ENCODE data around the gene AP2A2.

AP2A2 gene

GRCh38 chr11:929405-929804 lies 3.7 kb downstream of the AP2A2 start:
- Histone ChIP-seq H3K4me1 (ENCODE audit: insufficient read depth, low read length) (peaks cover 41% of the 10 kb centered on the region), H3K27ac (ENCODE audit: low read depth, low read length) (no peak overlapping the region), H3K36me3 (ENCODE audit: insufficient read depth, low read length) (no peaks in the 10 kb centered on the region), H3K27me3 (ENCODE audit: control insufficient read depth in 1 of 2, insufficient read depth in 2 of 2, low read length in 2 of 2) (no peaks in the 10 kb centered on the region), H3K9me3 (ENCODE audit: low read length) (no peaks in the 10 kb centered on the region), H3K9ac (ENCODE audit: low read length) (no peak overlapping the region), H3K4me3 (ENCODE audit: low read depth in 1 of 2, low read length in 2 of 2) (no peak overlapping the region)

GRCh38 chr11:931385-931784 lies 5.7 kb downstream of the AP2A2 start:
- no peak overlapping the region for H3K9ac ChIP-seq (ENCODE audit: low read length)
- H3K27ac ChIP-seq (ENCODE audit: low read depth, low read length), result no peak overlapping the region
- no peaks in the 10 kb centered on the region for H3K27me3 ChIP-seq (ENCODE audit: control insufficient read depth in 1 of 2, insufficient read depth in 2 of 2, low read length in 2 of 2)
- no peaks in the 10 kb centered on the region for H3K36me3 ChIP-seq (ENCODE audit: insufficient read depth, low read length)
- H3K4me1 ChIP-seq (ENCODE audit: insufficient read depth, low read length), result peaks cover 41% of the 10 kb centered on the region
- no peak overlapping the region for H3K4me3 ChIP-seq (ENCODE audit: low read depth in 1 of 2, low read length in 2 of 2)
- no peaks in the 10 kb centered on the region for H3K9me3 ChIP-seq (ENCODE audit: low read length)

DNA sequence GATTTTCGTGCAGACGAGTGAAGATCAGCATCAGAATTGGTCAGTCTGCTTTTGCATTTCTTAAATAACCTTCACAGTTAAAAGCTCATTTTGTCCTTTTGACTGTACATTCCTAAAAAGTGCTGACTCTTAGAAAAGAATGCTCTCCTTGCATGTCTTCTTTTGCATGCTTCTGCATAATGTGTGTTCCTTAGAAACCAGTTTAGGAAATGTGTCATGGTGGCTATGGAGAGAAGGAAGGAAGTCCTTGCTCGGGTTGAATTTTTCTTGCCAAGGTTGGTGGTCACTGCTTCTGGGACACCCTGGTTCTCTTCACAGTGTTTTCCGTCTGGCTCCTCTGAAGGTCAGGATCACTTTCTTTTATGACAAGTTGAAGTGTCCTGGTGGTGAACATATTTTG lies 6.8 kb downstream of the AP2A2 start:
- H3K9ac ChIP-seq (ENCODE audit: low read length), result no peak overlapping the region
- H3K27ac ChIP-seq (ENCODE audit: low read depth, low read length), result no peak overlapping the region
- H3K36me3 ChIP-seq (ENCODE audit: insufficient read depth, low read length), result no peaks in the 10 kb centered on the region
- no peaks in the 10 kb centered on the region for H3K27me3 ChIP-seq (ENCODE audit: control insufficient read depth in 1 of 2, insufficient read depth in 2 of 2, low read length in 2 of 2)
- no peak overlapping the region for H3K4me3 ChIP-seq (ENCODE audit: low read depth in 1 of 2, low read length in 2 of 2)
- peaks cover 33% of the 10 kb centered on the region for H3K4me1 ChIP-seq (ENCODE audit: insufficient read depth, low read length)
- H3K9me3 ChIP-seq (ENCODE audit: low read length), result no peaks in the 10 kb centered on the region

- Histone ChIP-seq H3K9me3 (ENCODE audit: low read length) (no peaks in the 10 kb centered on the region), H3K36me3 (ENCODE audit: insufficient read depth, low read length) (no peaks in the 10 kb centered on the region), H3K4me1 (ENCODE audit: insufficient read depth, low read length) (peaks cover 28% of the 10 kb centered on the region), H3K9ac (ENCODE audit: low read length) (no peak overlapping the region), H3K27ac (ENCODE audit: low read depth, low read length) (no peak overlapping the region), H3K27me3 (ENCODE audit: control insufficient read depth in 1 of 2, insufficient read depth in 2 of 2, low read length in 2 of 2) (no peaks in the 10 kb centered on the region), H3K4me3 (ENCODE audit: low read depth in 1 of 2, low read length in 2 of 2) (no peak overlapping the region)
Observed at GRCh38 chr11:933142-933851, 7.6 kb downstream of the AP2A2 start.

DNA sequence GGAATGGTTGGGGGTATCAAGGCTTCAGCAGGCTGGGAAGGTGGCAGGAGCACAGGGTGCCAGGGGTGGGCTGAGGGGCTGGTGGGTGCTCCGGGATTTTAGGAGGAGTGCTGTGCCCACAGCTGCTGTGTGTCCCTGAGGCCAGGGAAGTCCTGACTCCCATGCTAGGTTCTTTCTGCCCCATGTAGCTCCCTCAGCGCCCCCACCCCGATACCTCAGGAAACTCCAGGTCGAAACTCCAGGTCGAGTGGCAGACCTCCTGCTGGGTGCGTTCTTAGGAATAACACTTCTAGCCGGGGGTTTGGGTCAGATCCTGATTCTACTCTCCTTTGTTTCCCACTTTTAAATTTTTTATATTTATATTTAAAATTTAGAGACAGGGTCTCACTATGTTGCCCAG lies 8.3 kb downstream of the AP2A2 start:
- Histone ChIP-seq H3K4me1 (ENCODE audit: insufficient read depth, low read length) (peaks cover 22% of the 10 kb centered on the region), H3K27me3 (ENCODE audit: control insufficient read depth in 1 of 2, insufficient read depth in 2 of 2, low read length in 2 of 2) (no peaks in the 10 kb centered on the region), H3K36me3 (ENCODE audit: insufficient read depth, low read length) (no peaks in the 10 kb centered on the region), H3K9ac (ENCODE audit: low read length) (no peak overlapping the region), H3K27ac (ENCODE audit: low read depth, low read length) (no peak overlapping the region), H3K4me3 (ENCODE audit: low read depth in 1 of 2, low read length in 2 of 2) (no peak overlapping the region), H3K9me3 (ENCODE audit: low read length) (no peaks in the 10 kb centered on the region)

DNA sequence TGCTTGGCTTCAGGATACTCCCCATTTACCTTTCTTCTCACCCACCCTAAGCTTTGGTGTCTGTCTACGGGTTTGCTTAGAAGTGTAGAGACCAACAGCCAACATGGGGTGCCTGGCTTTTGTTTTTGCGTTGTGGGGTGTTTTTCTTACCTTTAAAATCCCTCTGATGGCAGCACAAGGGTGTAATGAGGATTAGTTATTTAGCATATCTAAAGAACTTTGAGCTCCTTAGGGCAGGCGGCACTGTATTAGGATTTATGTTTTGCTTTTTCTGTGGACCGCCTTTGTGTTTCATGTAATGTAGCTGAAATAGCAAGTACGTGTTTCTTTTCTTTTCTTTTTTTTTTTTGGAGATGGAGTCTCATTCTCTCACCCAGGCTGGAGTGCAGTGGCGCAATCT lies 8.9 kb downstream of the AP2A2 start:
- Histone ChIP-seq H3K9me3 (ENCODE audit: low read length) (no peaks in the 10 kb centered on the region), H3K9ac (ENCODE audit: low read length) (no peak overlapping the region), H3K27ac (ENCODE audit: low read depth, low read length) (no peak overlapping the region), H3K4me1 (ENCODE audit: insufficient read depth, low read length) (peaks cover 22% of the 10 kb centered on the region), H3K27me3 (ENCODE audit: control insufficient read depth in 1 of 2, insufficient read depth in 2 of 2, low read length in 2 of 2) (no peaks in the 10 kb centered on the region), H3K36me3 (ENCODE audit: insufficient read depth, low read length) (no peaks in the 10 kb centered on the region), H3K4me3 (ENCODE audit: low read depth in 1 of 2, low read length in 2 of 2) (no peak overlapping the region)

DNA sequence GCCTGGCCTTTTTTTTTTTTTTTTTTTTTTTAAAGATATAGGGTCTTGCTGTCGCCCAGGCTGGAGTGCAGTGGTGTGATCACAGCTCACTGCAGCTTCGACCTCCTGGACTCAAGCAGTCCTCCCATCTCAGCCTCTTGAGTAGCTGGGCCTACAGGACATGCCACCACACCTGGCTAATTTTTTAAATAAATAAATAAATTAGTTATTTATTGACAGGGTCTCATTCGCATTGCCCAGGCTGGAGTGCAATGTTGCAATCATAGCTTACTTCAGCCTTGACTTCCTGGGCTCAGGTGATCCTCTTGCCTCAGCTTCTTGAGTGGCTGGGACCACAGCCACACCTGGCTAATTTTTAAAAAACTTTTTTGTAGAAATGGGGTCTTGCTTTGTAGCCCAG lies 10.5 kb downstream of the AP2A2 start:
- Histone ChIP-seq H3K9ac (ENCODE audit: low read length) (no peak overlapping the region), H3K27ac (ENCODE audit: low read depth, low read length) (no peak overlapping the region), H3K27me3 (ENCODE audit: control insufficient read depth in 1 of 2, insufficient read depth in 2 of 2, low read length in 2 of 2) (no peaks in the 10 kb centered on the region), H3K36me3 (ENCODE audit: insufficient read depth, low read length) (no peaks in the 10 kb centered on the region), H3K4me3 (ENCODE audit: low read depth in 1 of 2, low read length in 2 of 2) (no peak overlapping the region), H3K9me3 (ENCODE audit: low read length) (no peaks in the 10 kb centered on the region), H3K4me1 (ENCODE audit: insufficient read depth, low read length) (peaks cover 16% of the 10 kb centered on the region)

GRCh38 chr11:937841-938261 lies 12.2 kb downstream of the AP2A2 start:
- Histone ChIP-seq H3K9me3 (ENCODE audit: low read length) (no peaks in the 10 kb centered on the region), H3K9ac (ENCODE audit: low read length) (no peak overlapping the region), H3K36me3 (ENCODE audit: insufficient read depth, low read length) (no peaks in the 10 kb centered on the region), H3K4me3 (ENCODE audit: low read depth in 1 of 2, low read length in 2 of 2) (no peak overlapping the region), H3K4me1 (ENCODE audit: insufficient read depth, low read length) (peaks cover 9% of the 10 kb centered on the region), H3K27me3 (ENCODE audit: control insufficient read depth in 1 of 2, insufficient read depth in 2 of 2, low read length in 2 of 2) (no peaks in the 10 kb centered on the region), H3K27ac (ENCODE audit: low read depth, low read length) (no peak overlapping the region)

- Histone ChIP-seq H3K9ac (ENCODE audit: low read length) (no peak overlapping the region), H3K36me3 (ENCODE audit: insufficient read depth, low read length) (no peaks in the 10 kb centered on the region), H3K4me1 (ENCODE audit: insufficient read depth, low read length) (no peaks in the 10 kb centered on the region), H3K9me3 (ENCODE audit: low read length) (no peaks in the 10 kb centered on the region), H3K27ac (ENCODE audit: low read depth, low read length) (no peak overlapping the region), H3K27me3 (ENCODE audit: control insufficient read depth in 1 of 2, insufficient read depth in 2 of 2, low read length in 2 of 2) (no peaks in the 10 kb centered on the region), H3K4me3 (ENCODE audit: low read depth in 1 of 2, low read length in 2 of 2) (no peak overlapping the region)
Observed at GRCh38 chr11:940496-941135, 14.9 kb downstream of the AP2A2 start.

DNA sequence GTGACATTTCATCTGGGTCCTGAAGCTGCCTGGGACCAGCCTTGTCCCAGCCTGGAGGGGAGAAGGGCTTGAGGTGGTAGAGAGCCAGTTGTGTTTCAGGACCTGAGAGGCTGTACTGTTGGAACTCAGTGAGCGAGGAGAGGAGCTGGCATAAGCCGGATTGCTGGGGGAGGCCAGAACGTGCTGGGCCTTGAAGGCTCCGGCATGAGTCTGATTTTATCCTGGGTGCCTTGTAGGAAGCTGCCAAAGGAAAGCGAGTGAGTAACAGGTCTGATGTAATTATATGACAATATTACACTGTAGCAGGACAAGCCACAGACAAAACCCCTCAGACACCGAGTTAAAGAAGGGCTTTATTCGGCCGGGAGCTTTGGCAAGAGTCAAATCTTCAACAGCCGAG lies 17.2 kb downstream of the AP2A2 start:
- Histone ChIP-seq H3K36me3 (ENCODE audit: insufficient read depth, low read length) (peaks cover 5% of the 10 kb centered on the region), H3K27ac (ENCODE audit: low read depth, low read length) (no peak overlapping the region), H3K4me3 (ENCODE audit: low read depth in 1 of 2, low read length in 2 of 2) (no peak overlapping the region), H3K9ac (ENCODE audit: low read length) (no peak overlapping the region), H3K27me3 (ENCODE audit: control insufficient read depth in 1 of 2, insufficient read depth in 2 of 2, low read length in 2 of 2) (no peaks in the 10 kb centered on the region), H3K9me3 (ENCODE audit: low read length) (no peaks in the 10 kb centered on the region), H3K4me1 (ENCODE audit: insufficient read depth, low read length) (no peaks in the 10 kb centered on the region)

- Histone ChIP-seq H3K27ac (ENCODE audit: low read depth, low read length) (no peak overlapping the region), H3K4me1 (ENCODE audit: insufficient read depth, low read length) (no peaks in the 10 kb centered on the region), H3K36me3 (ENCODE audit: insufficient read depth, low read length) (peaks cover 5% of the 10 kb centered on the region), H3K9me3 (ENCODE audit: low read length) (no peaks in the 10 kb centered on the region), H3K9ac (ENCODE audit: low read length) (no peak overlapping the region), H3K4me3 (ENCODE audit: low read depth in 1 of 2, low read length in 2 of 2) (no peak overlapping the region), H3K27me3 (ENCODE audit: control insufficient read depth in 1 of 2, insufficient read depth in 2 of 2, low read length in 2 of 2) (no peaks in the 10 kb centered on the region)
Observed at GRCh38 chr11:944711-945470, 19.2 kb downstream of the AP2A2 start.

All from muscle layer of colon (tissue), 2 donors.